Thyroid gland (tissue), 4 donors: ENCODE results near the gene TBC1D5.

Experiments
- CTCF ChIP-seq, 6 experiments: fragments of 200-600 bp in 3 of 6; fragments of 450-650 bp in 3 of 6; sonication (generic) in 3 of 6; IDR thresholded peaks; one replicate each; pipeline ENCODE4 v1.5.1; 2016 to 2019; ENCODE audit warnings: antibody characterized with exemption in 6 of 6, mild to moderate bottlenecking in 2 of 6, inconsistent platforms in 1 of 6, moderate library complexity in 1 of 6
- POLR2A ChIP-seq, 2 donors: fragments of 450-650 bp; IDR thresholded peaks; one replicate each; pipeline ENCODE4 v1.6.1; 2017; ENCODE audit warnings: antibody characterized with exemption in 2 of 2, mild to moderate bottlenecking in 2 of 2, moderate library complexity in 1 of 2

- TF ChIP-seq CTCF (IDR thresholded peaks at IDR 0.05) (no peak), POLR2A (IDR thresholded peaks at IDR 0.05) (no peak)
These were observed 152.5 kb downstream of the TBC1D5 start for GRCh38 chr3:17589888-17590287.
